Uterus (tissue), 2 donors: Measurements from ENCODE around the gene HSH2D.

Source experiments
- CTCF ChIP-seq, 4 experiments: fragments of 200-600 bp in 2 of 4; fragments of 450-650 bp in 2 of 4; sonication (generic) in 2 of 4; IDR thresholded peaks; one replicate each; pipeline ENCODE4 v1.5.1; 2016 to 2019; ENCODE audit warnings: antibody characterized with exemption in 4 of 4, mild to moderate bottlenecking in 2 of 4, moderate library complexity in 1 of 4
- POLR2A ChIP-seq, 2 donors: fragments of 450-650 bp; IDR thresholded peaks; one replicate each; pipeline ENCODE4 v1.6.1; 2016; ENCODE audit warnings: antibody characterized with exemption in 2 of 2, mild to moderate bottlenecking in 1 of 2, moderate library complexity in 1 of 2

- peak in 1 of 2 donors; percentile 41 for TF ChIP-seq POLR2A (IDR thresholded peaks at IDR 0.05)
- no peak for TF ChIP-seq CTCF (IDR thresholded peaks at IDR 0.05)
Measured at GRCh38 chr19:16111909-16112752, 31.4 kb upstream of the HSH2D start.
